IMR-90 (cell line): Measurements from ENCODE around the gene UBE2S. TPM values are rescaled to one million over a fixed set of nuclear protein-coding genes. Genes with fewer than 3 reads are reported as not detected.

Source experiments
- ATAC-seq: fragments of 200-7000 bp; cut with Tn5 transposase; 2 replicates; pipeline ENCODE4 v1.9.1; 2020; ENCODE audit warnings: low read depth, mild to moderate bottlenecking, moderate library complexity
- BruUV-seq: library from RNA; stranded (reverse); fragments of 400-500 nt; replicated peaks from 2 replicates; lab custom pipeline; 2021; lab: Mats Ljungman, UMichigan
- CTCF ChIA-PET: fragments of 300-600 bp; formaldehyde crosslinking; extraction: SDS; loops from one replicate; lab custom pipeline; 2021; ENCODE audit warnings: antibody characterized with exemption; lab: Yijun Ruan, JAX
- POLR2A ChIA-PET: fragments of 300-600 bp; sonication (Branson Sonifier 250); formaldehyde crosslinking; loops from one replicate; lab custom pipeline; 2022; ENCODE audit warnings: antibody characterized with exemption; ENCODE audit not compliant: unreplicated experiment; lab: Charles Lee
- DNase-seq: peaks from one replicate; pipeline ENCODE4 v3.0.0; 2013
- H2AFZ ChIP-seq: replicated peaks from 2 replicates; pipeline ENCODE3; 2013; ENCODE audit warnings: low read length, mild to moderate bottlenecking; ENCODE audit not compliant: poor library complexity
- H2AK5ac ChIP-seq: 2 replicates; pipeline ENCODE4 v1.6.1; 2013; ENCODE audit warnings: low read depth, low read length, inconsistent platforms
- H2AK9ac ChIP-seq: replicated peaks from 2 replicates; pipeline ENCODE3; 2013; ENCODE audit warnings: mild to moderate bottlenecking, low read depth, low read length, moderate library complexity; ENCODE audit not compliant: poor library complexity
- H2BK120ac ChIP-seq: 2 replicates; pipeline ENCODE4 v1.6.1; 2013; ENCODE audit warnings: low read depth, low read length, inconsistent platforms
- H2BK15ac ChIP-seq: 3 replicates; pipeline ENCODE4 v1.6.1; 2013; ENCODE audit warnings: low read depth, low read length, inconsistent platforms
- H2BK20ac ChIP-seq: 2 replicates; pipeline ENCODE4 v1.6.1; 2013; ENCODE audit warnings: low read depth, mild to moderate bottlenecking, inconsistent platforms, low read length, moderate library complexity
- H2BK5ac ChIP-seq: 2 replicates; pipeline ENCODE4 v1.6.1; 2013; ENCODE audit warnings: mild to moderate bottlenecking, low read depth, low read length, inconsistent platforms; ENCODE audit not compliant: poor library complexity, severe bottlenecking
- H3K14ac ChIP-seq: replicated peaks from 2 replicates; pipeline ENCODE4 v1.6.1; 2013; ENCODE audit warnings: low read depth, low read length, inconsistent platforms
- H3K18ac ChIP-seq: 2 replicates; pipeline ENCODE4 v1.6.1; 2013; ENCODE audit warnings: low read depth, low read length, control low read depth
- H3K23ac ChIP-seq: 2 replicates; pipeline ENCODE4 v1.6.1; 2013; ENCODE audit warnings: low read depth, low read length, inconsistent platforms
- H3K27ac ChIP-seq: 2 replicates; pipeline ENCODE4 v1.5.1; 2013; ENCODE audit warnings: mild to moderate bottlenecking, control low read depth, low read length; ENCODE audit not compliant: insufficient read depth
- H3K27me3 ChIP-seq: 2 replicates; pipeline ENCODE4 v1.6.1; 2013; ENCODE audit warnings: low read length; ENCODE audit not compliant: control insufficient read depth, insufficient read depth
- H3K36me3 ChIP-seq: 2 replicates; pipeline ENCODE4 v1.6.1; 2013; ENCODE audit warnings: low read length, mixed read lengths; ENCODE audit not compliant: control insufficient read depth, insufficient read depth
- H3K4ac ChIP-seq: 2 replicates; pipeline ENCODE4 v1.6.1; 2013; ENCODE audit warnings: low read depth, low read length, inconsistent platforms
- H3K4me1 ChIP-seq: 2 replicates; pipeline ENCODE4 v1.6.1; 2013; ENCODE audit warnings: low read length, mixed read lengths; ENCODE audit not compliant: control insufficient read depth, insufficient read depth
- H3K4me2 ChIP-seq: 2 replicates; pipeline ENCODE4 v1.6.1; 2013; ENCODE audit warnings: low read depth, mild to moderate bottlenecking, control low read depth, low read length, moderate library complexity
- H3K4me3 ChIP-seq: 2 replicates; pipeline ENCODE4 v1.5.1; 2013; ENCODE audit warnings: low read depth, mild to moderate bottlenecking, control low read depth, low read length, moderate library complexity; ENCODE audit not compliant: insufficient read depth
- H3K56ac ChIP-seq: 2 replicates; pipeline ENCODE4 v1.6.1; 2013; ENCODE audit warnings: low read length, inconsistent platforms; ENCODE audit not compliant: insufficient read depth; ENCODE audit errors: extremely low read depth
- H3K79me1 ChIP-seq, 2 experiments: 2 replicates each; pipeline ENCODE4 v1.6.1; 2013; ENCODE audit warnings: low read length in 2 of 2, inconsistent platforms in 1 of 2, low read depth in 1 of 2
- H3K9ac ChIP-seq: 2 replicates; pipeline ENCODE4 v1.6.1; 2013; ENCODE audit warnings: low read depth, low read length, control low read depth
- H3K9me1 ChIP-seq: 2 replicates; pipeline ENCODE4 v1.6.1; 2013; ENCODE audit warnings: low read length, inconsistent platforms; ENCODE audit not compliant: insufficient read depth
- H3K9me3 ChIP-seq: 2 replicates; pipeline ENCODE4 v1.6.1; 2013; ENCODE audit warnings: low read length; ENCODE audit not compliant: control insufficient read depth, insufficient read depth
- H4K20me1 ChIP-seq: 2 replicates; pipeline ENCODE4 v1.6.1; 2013; ENCODE audit warnings: low read length, inconsistent platforms; ENCODE audit not compliant: insufficient read depth
- H4K5ac ChIP-seq: 2 replicates; pipeline ENCODE4 v1.6.1; 2013; ENCODE audit warnings: mild to moderate bottlenecking, low read depth, low read length, control low read depth
- H4K8ac ChIP-seq, 2 experiments: 2 replicates each; pipeline ENCODE4 v1.6.1; 2013; ENCODE audit warnings: low read depth in 2 of 2, low read length in 2 of 2, control low read depth in 1 of 2, inconsistent platforms in 1 of 2
- H4K91ac ChIP-seq: 2 replicates; pipeline ENCODE4 v1.6.1; 2013; ENCODE audit warnings: low read depth, low read length, inconsistent platforms; ENCODE audit not compliant: insufficient read depth
- BHLHE40 ChIP-seq: fragments of 150-350 bp; IDR thresholded peaks from 2 replicates; pipeline ENCODE4 v1.6.1; 2016; ENCODE audit warnings: mild to moderate bottlenecking, low read depth, low read length
- CHD1 ChIP-seq: IDR thresholded peaks from 2 replicates; pipeline ENCODE4 v1.6.1; 2012; ENCODE audit warnings: low read depth, low read length, improper control_type of control experiment
- ELK1 ChIP-seq: fragments of 150-350 bp; IDR thresholded peaks from 2 replicates; pipeline ENCODE4 v1.6.1; 2016; ENCODE audit warnings: low read depth, mild to moderate bottlenecking, low read length, moderate library complexity, borderline replicate concordance
- FOS ChIP-seq: fragments of 150-350 bp; IDR thresholded peaks from 2 replicates; pipeline ENCODE4 v1.6.1; 2016; ENCODE audit warnings: low read depth, low read length
- MAFK ChIP-seq: IDR thresholded peaks from 2 replicates; pipeline ENCODE4 v1.6.1; 2012; ENCODE audit warnings: low read depth, low read length, improper control_type of control experiment
- MAZ ChIP-seq: IDR thresholded peaks from 2 replicates; pipeline ENCODE4 v1.6.1; 2012; ENCODE audit warnings: low read depth, mild to moderate bottlenecking, low read length, improper control_type of control experiment, moderate library complexity, borderline replicate concordance
- MXI1 ChIP-seq: IDR thresholded peaks from 2 replicates; pipeline ENCODE4 v1.6.1; 2012; ENCODE audit warnings: low read depth, mild to moderate bottlenecking, low read length, moderate library complexity, borderline replicate concordance
- NFE2L2 ChIP-seq: fragments of 150-350 bp; IDR thresholded peaks from 2 replicates; pipeline ENCODE4 v1.6.1; 2016; ENCODE audit warnings: low read depth, mild to moderate bottlenecking, low read length
- RAD21 ChIP-seq: IDR thresholded peaks from 2 replicates; pipeline ENCODE4 v1.6.1; 2012; ENCODE audit warnings: low read length, improper control_type of control experiment
- RCOR1 ChIP-seq: IDR thresholded peaks from 2 replicates; pipeline ENCODE4 v1.6.1; 2012; ENCODE audit warnings: mild to moderate bottlenecking, low read length, improper control_type of control experiment; ENCODE audit not compliant: insufficient replicate concordance
- SMC3 ChIP-seq: fragments of 150-350 bp; IDR thresholded peaks from 2 replicates; pipeline ENCODE4 v1.6.1; 2016; ENCODE audit warnings: low read depth, mild to moderate bottlenecking, antibody characterized with exemption, low read length, moderate library complexity
- USF2 ChIP-seq: fragments of 150-350 bp; IDR thresholded peaks from 2 replicates; pipeline ENCODE4 v1.6.1; 2017; ENCODE audit warnings: mild to moderate bottlenecking, antibody characterized with exemption, low read length, low read depth
- WGBS, 2 experiments: methylation state at CpG; one replicate each; pipeline versions ENCODE4 v1.1.5 to v1.1.7; 2013; ENCODE audit warnings: missing lambda C conversion rate in 2 of 2; ENCODE audit not compliant: insufficient read length in 1 of 2; ENCODE audit errors: extremely low coverage in 2 of 2; 5-methylcytosine and 5-hydroxymethylcytosine counted together
- dilution Hi-C: fragments of 300-500 bp; cut with HindIII; formaldehyde crosslinking; loops from one replicate; pipeline ENCODE4 v1.14.3; 2018; ENCODE audit warnings: low sequenced_read_pairs; ENCODE audit not compliant: unreplicated experiment
- in situ Hi-C: fragments of 300-500 bp; cut with MboI; formaldehyde crosslinking; loops from 3 replicates; pipeline ENCODE4 v1.14.3; 2019; ENCODE audit warnings: low sequenced_read_pairs, inconsistent platforms, mixed read lengths
- intact Hi-C: fragments of 100-400 bp; cut with micrococcal nuclease; formaldehyde crosslinking; loops from 2 replicates; pipeline ENCODE4 v1.10.0; 2022
- polyA plus RNA-seq, 3 experiments: library from polyadenylated mRNA; depleted of rRNA; stranded (reverse); fragments of >200 nt; gene quantifications; 2 replicates each; pipeline ENCODE4 v1.2.3, GENCODE V29; 2012; ENCODE audit warnings: low replicate concordance in 1 of 3
- total RNA-seq: library from RNA; depleted of rRNA; stranded (reverse); fragments of >200 nt; gene quantifications from 2 replicates; pipeline ENCODE4 v1.2.3, GENCODE V29; 2012

Gene UBE2S
- total and polyA plus RNA-seq, 2 of the 4 experiments (the other 2 are of a cell fraction): 69.5 to 104 TPM

GRCh38 chr19:55431183-55431582 is 23.6 kb upstream of the UBE2S start:
- Histone ChIP-seq H2AFZ (no peak overlapping the region), H2BK5ac (no peak overlapping the region), H2BK120ac (no peak overlapping the region), H4K5ac (no peak overlapping the region), H3K27me3 (peaks cover 21% of the 10 kb centered on the region), H3K79me1 (no peaks in the 10 kb centered on the region), H3K9ac (no peak overlapping the region), H3K14ac (no peak overlapping the region), H3K9me1 (peaks cover 11% of the 10 kb centered on the region; the same call in 1 of the 2 replicates), H3K9me3 (peaks cover 3% of the 10 kb centered on the region), H3K18ac (no peak overlapping the region), H2BK15ac (no peak overlapping the region), H3K56ac (no peak overlapping the region), H2BK20ac (no peak overlapping the region), H2AK5ac (no peak overlapping the region), H3K4me2 (no peak overlapping the region), H3K4ac (no peak overlapping the region), H3K4me3 (no peak overlapping the region), H3K27ac (no peak overlapping the region), H2AK9ac (no peak overlapping the region), H3K4me1 (no peaks in the 10 kb centered on the region), H4K91ac (no peak overlapping the region), H4K8ac (no peak overlapping the region), H4K20me1 (no peaks in the 10 kb centered on the region; the same call in 1 of the 2 replicates), H3K36me3 (no peaks in the 10 kb centered on the region), H3K23ac (no peak overlapping the region)
- in situ Hi-C loops: no loop called here
- DNase-seq (no peak), ATAC-seq (no peak)
- no TSS peak for BruUV-seq
- CTCF ChIA-PET: no interaction called here
- intact Hi-C loops: no loop called here
- TF ChIP-seq MXI1 (no peak), CHD1 (no peak), NFE2L2 (no peak), BHLHE40 (no peak), SMC3 (no peak), MAFK (no peak), ELK1 (no peak), USF2 (no peak), FOS (no peak), RCOR1 (no peak), MAZ (no peak), RAD21 (no peak)
- WGBS, 2 experiments: 67% methylated on average over 1 of the region's 1 CpG; no CpG with 5 or more reads in 1 of the 2 experiments
- POLR2A ChIA-PET: no interaction called here
- dilution Hi-C loops: no loop called here
